22Rv1 (cell line): ENCODE data around the gene CABP7.
A peak's percentile ranks its signal among the peaks of the same experiment; 100 is the strongest.

ENCODE experiments used
- H3K27ac ChIP-seq: fragments of 450-650 bp; 2 replicates; pipeline ENCODE4 v1.5.1; 2017
- ZFX ChIP-seq: fragments of 450-650 bp; IDR thresholded peaks from 2 replicates; pipeline ENCODE4 v1.6.1; 2017; ENCODE audit warnings: antibody characterized with exemption, borderline replicate concordance
- TF ChIP-seq, protein P1 (sequence below): fragments of 450-650 bp; IDR thresholded peaks from 2 replicates; pipeline ENCODE4 v1.5.1; 2017; ENCODE audit warnings: mild to moderate bottlenecking

CABP7 gene

DNA sequence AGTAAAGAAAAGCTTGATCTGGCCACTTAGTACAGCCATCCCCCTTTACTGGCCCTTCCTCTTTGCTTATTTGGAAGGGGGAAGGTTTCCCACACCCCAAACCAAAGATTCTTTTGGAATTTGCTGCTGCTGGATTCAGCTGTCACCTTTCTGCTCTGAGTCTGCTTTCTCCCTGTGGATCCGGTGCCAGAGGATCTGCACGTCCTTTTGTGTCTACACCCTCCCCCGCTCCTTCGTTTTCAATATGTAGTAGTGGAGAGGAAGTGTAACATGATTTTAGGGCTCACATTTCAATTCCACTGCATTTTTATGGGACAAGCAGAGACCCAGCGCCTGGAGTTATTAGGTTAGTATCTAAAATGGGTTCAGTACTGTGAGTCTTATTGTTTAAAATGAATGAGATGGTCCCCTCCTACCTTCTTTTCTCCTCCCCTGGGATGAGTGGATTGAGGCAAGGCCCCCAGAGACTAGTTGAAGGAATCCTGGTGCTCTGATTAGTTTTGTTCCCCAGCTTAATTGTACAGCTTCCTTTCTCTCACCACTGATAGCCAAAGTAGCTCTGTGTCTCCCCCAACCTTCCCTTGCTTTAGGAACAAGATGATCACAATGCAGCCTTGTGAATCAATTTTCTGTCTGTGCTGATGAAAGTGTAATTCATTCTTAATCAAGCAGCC, 30.5 kb upstream of the CABP7 start:
- no peak overlapping the region for H3K27ac ChIP-seq
- TF ChIP-seq, protein P1, sequence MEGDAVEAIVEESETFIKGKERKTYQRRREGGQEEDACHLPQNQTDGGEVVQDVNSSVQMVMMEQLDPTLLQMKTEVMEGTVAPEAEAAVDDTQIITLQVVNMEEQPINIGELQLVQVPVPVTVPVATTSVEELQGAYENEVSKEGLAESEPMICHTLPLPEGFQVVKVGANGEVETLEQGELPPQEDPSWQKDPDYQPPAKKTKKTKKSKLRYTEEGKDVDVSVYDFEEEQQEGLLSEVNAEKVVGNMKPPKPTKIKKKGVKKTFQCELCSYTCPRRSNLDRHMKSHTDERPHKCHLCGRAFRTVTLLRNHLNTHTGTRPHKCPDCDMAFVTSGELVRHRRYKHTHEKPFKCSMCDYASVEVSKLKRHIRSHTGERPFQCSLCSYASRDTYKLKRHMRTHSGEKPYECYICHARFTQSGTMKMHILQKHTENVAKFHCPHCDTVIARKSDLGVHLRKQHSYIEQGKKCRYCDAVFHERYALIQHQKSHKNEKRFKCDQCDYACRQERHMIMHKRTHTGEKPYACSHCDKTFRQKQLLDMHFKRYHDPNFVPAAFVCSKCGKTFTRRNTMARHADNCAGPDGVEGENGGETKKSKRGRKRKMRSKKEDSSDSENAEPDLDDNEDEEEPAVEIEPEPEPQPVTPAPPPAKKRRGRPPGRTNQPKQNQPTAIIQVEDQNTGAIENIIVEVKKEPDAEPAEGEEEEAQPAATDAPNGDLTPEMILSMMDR = no peak
- no peak for TF ChIP-seq ZFX

DNA sequence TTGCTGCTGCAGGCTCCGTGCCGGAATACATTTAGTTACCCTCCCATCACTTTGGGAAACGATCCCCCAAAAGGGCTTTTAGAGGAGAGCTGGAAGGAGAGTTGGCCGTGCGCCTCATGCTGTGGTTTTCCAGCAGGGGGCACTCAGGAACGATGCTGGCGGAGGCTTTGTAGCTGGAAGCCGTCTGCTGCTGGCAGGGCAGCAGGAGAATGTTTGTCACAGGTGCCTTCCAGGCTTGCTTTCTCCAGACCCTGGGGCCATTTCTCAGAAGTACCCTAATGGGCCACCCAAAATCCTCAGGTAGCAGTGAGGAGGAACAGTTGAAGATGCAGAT, 30.0 kb upstream of the CABP7 start:
- TF ChIP-seq ZFX = no peak
- TF ChIP-seq, protein P1 = peak; percentile 87

DNA sequence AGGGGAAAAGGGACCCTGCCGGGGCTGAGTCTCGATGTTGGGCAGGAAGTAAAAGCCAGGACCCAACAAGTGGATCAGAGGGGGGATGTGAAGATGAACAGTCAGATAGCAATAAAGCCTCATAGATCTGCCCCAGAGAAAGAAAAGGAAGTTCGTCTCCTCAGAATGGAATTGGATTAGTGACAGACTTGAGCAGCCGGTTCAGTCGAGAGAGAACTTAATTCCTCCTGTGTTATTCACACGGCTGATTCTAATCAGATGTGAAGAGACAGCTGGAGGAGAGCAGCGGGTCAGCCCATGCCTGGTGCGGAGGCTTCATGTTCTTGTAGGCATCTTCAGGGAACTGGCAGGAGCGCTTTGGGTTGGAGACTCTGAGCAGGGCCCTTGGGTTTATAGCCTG, 29.3 kb upstream of the CABP7 start:
- TF ChIP-seq ZFX = no peak
- TF ChIP-seq, protein P1 = no peak

More for the DNA sequence above, 30.0 kb upstream of the CABP7 start:
- H3K27ac ChIP-seq = no peak overlapping the region

DNA sequence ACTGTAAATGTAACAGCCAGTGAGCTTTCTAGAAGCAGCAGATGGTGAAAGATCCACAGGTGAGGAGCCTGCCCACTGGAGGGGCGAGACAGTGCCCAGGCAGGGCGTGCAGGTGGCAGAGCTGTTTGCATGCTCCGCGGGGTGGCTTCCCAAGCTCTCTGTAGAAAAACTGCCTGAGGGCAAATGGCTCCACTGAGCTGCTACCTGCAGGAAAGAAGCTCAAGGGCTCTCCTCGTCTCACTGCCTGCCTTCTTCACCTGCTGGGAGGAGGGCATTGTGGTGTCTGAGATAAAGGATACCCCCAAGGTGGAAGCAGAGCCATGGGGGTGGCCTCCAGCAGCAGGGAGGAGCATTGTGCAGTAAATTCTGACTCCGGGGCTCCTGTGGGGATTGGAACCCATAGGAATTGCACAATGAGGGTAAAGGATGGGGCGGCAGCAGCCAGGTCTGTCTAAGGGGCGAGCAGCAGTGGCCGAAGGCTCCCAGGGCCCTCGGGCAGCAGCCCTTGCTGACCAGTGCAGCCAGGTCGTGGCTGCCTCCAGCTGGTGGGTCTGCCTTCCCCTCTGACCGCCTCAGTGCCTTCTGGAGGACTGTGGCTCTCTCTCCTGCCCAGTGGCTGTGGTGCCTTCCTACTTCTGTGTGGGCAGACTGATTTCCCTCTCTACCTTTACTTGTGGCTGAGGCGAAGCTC, 28.0 kb upstream of the CABP7 start:
- no peak for TF ChIP-seq ZFX
- TF ChIP-seq, protein P1 = no peak
- no peak overlapping the region for H3K27ac ChIP-seq

More for the DNA sequence above, 29.3 kb upstream of the CABP7 start:
- no peak overlapping the region for H3K27ac ChIP-seq

DNA sequence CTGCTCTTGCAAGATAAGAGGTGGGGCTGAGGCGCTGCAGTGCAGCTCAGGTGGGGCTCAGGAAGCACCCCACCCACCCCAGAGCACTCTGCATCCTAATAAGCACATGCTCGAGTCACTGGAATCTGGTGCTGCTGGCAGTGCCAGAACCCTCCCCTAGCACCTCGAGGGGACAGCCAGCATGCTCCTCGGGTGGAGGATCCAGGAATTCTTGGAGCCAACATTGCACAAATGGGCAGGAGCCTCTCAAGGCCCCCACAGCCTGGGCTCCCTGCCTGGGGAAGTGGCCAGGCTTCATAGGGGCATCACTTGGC, 27.5 kb upstream of the CABP7 start:
- no peak overlapping the region for H3K27ac ChIP-seq
- TF ChIP-seq, protein P1 = no peak
- TF ChIP-seq ZFX = no peak

DNA sequence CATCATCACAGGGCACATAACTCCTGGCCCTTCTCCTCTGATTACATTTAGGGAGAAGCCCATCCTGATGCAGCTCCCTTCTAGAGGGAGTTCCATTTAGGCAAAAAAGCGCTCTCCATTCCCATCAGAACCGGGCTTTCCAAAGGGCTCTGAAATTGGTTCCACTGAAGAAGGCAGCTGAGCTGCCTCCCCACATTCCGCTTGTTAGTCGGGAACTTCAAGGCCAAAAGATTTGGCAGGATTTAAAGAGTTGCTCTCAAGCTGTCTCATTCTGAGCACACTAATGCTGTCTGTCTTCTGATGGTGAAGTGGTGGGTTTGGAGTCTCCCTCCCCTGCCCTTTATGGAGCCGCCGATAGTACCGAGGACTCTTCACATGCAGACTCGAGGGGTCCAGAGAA, 26.6 kb upstream of the CABP7 start:
- H3K27ac ChIP-seq = no peak overlapping the region
- TF ChIP-seq ZFX = no peak
- TF ChIP-seq, protein P1 = no peak

DNA sequence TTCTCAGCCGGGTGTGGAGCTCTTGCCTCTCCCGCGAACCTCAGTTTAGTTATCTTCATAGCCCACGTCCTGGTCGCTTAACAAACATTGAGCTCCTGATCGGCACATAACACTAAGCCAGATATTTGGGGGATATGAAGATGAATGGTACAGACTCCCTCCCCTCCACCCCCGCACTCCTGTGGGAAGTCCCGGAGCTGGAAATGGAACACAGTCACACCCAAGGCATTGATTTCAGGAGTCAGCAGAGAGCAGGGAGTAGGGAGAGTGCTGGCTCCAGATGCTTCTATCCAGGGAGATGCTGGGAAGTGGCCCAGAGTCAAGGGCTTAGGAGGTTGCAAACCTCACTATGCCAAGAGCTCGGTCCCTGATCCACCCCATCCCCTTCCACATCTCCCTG, 26.1 kb upstream of the CABP7 start:
- TF ChIP-seq ZFX = no peak
- TF ChIP-seq, protein P1 = no peak
- no peak overlapping the region for H3K27ac ChIP-seq
